DMS79 (cell line): ENCODE results near the gene NKX3-2.

Experiments used
- DNase-seq: peaks from one replicate; lab custom pipeline; 2025; lab: John Stamatoyannopoulos, UW

Gene NKX3-2

DNA sequence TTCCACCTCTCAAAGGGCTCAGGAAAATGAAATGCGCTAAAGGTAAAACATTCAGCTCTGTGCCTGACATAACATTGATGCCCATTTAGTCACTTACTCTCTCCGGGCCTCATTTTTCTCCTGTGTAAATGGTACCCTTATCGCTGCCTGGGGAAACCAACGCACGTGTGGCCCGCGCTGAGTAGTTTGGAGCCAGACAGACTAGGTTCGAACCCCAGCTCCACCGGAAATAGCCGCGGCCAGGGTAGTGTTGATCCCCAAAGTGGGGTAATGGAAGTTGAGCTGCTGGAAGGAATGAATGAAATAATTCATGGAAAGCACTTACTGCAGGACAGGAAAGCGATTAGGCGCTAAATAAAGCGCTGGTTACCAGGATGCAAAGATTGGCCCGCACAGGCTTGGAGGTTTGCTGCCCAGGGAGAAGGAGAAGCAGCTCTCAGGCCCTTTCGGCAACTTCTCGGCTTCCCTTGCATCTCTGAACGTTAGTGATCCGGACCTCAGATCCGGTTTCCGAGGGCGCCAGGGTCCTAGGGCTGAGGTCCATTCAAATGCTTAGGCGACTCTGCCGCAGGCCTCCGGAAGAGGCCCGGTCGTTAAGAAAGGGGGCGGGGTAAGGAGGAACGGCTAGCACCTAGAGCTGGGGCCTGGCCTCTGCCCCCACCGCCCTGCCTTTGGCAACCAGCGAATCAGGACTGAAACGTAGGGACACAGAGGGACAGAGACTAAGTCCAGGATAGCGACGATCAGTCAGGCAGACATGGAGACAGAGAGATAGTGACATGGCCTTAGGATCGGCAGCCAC, 13.3 kb downstream of the NKX3-2 start:
- no peak for DNase-seq

GRCh38 chr4:13529128-13529919, 15.0 kb downstream of the NKX3-2 start:
- no peak for DNase-seq

DNA sequence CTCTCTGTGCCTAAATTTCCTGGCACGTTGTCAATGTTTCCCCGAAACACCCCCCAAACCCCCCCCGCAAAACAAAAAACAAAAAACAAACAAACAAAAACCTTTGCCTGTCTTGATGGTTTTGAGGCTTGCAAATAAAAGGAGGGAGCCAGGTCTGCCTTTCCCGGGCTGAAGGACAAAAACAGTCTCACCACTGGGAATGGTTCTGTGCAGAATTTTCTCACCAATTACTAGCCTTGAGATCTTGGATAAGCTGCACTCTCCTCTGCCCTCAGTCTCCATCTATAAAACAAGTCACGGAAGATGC, 15.5 kb downstream of the NKX3-2 start:
- DNase-seq, result no peak

DNA sequence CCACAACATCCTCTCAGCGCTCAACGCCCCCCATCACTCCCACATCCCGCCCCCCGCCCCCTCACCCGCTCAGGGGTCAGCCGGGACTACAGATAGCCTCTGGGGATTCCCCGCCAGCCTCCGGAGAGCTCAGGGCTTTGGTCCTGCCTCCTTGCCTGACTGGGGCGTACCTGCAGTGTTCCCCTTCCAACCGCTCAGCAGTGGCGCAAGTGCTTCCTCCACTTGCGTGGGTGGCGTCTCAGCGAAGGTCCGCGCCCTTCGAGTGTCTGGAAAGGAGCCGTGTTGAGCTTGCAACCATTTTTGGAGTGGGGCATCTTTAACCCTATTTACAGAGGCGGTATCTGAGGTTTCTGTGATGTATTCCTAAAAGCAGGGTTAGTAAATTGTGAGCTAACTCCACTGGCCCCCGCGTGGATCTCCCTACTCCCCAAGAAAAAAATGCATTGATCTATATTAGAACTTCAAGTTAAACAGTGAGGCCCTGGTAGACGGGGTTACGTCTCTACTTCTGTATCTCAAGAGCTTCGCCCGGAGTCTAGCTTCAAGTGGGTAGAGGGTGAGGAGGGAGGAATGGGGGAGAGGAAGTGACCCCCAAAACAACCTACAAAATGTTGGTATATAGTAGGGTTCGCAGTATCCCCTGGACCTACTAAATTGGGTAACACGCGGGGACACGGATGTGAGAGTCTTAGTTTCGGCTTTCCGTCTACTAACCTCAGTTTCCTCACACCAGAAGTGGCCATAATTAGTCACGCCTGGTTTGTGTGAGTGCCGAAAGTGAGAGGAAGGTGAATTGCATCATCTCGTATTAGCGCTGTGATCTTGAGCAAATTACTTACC, 16.1 kb downstream of the NKX3-2 start:
- no peak for DNase-seq

GRCh38 chr4:13527192-13527980, 16.9 kb downstream of the NKX3-2 start:
- no peak for DNase-seq

- DNase-seq, result no peak
Observed at GRCh38 chr4:13526658-13527057, 17.6 kb downstream of the NKX3-2 start.

DNA sequence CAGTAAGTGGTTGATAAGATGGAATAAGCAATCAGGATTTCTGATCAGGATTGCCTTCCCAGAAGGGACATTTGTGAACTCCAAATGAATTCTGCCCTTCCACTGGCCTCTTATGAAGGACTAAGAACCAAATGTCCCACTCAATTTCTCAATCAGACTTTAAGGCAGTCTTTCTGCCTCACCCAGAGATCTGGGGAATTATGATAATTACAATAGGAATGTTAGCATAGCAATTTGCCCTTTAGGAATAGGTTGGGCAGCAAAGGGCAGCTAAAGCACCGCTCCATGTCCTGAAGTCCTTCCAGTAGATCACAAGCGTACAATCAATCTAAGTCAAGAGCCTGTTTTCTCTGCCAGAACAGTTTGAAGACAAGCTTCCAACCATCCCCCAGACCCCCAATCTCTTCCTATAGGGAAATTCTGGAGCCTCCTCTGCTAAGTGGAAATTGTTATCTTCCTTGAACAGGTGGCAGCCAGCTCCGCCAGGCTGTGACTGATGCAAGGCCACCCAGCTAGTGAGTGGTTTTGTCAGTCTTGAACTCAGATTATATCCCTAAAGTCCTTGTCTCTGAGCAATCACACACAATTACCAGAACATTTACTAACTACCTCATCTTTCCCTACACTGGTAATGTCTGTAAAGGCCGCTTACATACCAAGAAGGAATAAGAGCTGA, 18.6 kb downstream of the NKX3-2 start:
- no peak for DNase-seq

GRCh38 chr4:13524504-13525243, 19.6 kb downstream of the NKX3-2 start:
- DNase-seq, result no peak

DNA sequence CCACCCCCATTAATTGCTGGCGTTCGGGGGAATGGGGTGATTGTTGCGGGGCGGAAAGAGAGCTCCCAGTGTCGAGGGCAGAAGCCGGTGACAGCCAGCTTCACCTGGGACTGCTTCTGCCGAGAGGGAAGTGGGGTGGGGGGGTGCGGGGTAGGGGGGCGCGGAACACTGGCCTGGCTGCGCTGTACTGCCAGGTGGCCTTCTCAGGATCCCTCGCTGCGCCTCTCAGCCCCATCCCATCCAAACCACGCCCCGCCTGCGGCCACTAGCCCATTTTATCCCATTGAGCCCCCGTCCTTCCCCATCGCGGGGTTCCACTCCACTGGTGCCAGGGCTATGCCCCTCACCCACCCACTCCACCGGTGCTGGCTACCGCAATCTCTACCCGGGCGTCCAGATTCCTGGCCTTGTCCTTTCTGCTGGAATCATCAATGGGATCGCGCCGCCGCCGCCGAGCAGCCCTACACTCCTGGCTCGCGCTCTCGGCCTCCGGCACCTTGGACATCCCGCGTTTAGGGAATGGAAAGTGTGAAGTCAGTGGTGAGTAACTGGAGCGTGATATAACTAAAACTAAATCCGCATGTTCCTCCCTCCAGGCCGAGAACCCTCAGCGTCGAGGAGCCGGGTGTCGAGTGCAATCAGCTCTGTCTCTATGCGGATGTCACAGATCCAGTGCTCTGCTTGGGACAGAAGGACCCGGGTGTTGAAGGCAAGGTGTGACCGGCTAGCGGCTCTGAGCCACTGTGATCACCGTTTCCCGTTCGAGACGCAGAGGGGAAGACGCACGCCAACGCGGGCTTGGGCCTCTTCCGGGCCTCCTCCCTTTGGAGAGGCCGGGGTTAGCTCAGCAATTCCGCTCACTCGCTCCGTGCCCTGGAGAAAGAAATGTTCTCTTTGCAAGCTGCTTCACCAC, 20.5 kb downstream of the NKX3-2 start:
- no peak for DNase-seq

- DNase-seq, result no peak
Observed at GRCh38 chr4:13523105-13523477, 21.2 kb downstream of the NKX3-2 start.

DNA sequence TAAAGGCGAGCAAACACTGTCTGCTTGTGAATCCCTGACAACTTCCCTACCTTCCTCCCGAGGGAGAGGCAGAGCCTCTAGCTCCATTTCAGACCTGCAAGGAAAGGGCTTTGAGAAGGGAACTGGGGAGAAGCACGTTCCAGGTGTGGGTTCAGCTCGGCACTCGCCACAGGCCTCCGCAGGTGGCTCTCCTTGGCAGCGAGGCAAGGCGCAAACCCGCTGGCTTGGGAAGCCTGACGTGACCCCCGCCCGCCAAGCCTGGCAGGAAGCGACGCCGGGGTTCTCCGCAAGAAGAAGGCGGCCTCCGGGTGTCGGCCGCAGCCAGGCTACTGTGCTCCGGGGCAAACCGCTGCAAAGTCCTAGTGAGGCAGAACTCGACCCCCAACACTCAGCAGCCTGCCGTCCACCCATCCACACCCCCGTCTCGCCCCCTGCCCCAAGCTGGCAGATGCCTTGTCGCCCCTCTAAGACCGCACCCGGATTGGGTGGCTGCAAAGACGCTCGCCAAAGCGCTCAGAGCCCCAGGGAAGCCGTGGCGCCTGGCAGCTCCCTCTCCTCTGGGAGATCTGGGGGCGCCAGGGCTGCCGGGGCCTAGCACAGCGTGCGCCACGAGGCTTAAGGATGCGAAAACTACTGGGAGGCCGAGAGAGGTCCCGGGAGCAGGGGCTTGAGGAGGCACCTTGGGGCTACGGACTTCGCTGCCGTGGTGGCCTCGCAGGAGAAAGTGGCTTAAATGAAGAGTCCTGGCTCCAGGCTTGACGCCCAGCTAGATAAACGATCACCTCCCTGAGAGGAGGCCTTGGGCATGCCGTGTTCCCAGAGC, 21.8 kb downstream of the NKX3-2 start:
- no peak for DNase-seq

GRCh38 chr4:13521047-13521446, 23.3 kb downstream of the NKX3-2 start:
- no peak for DNase-seq

DNA sequence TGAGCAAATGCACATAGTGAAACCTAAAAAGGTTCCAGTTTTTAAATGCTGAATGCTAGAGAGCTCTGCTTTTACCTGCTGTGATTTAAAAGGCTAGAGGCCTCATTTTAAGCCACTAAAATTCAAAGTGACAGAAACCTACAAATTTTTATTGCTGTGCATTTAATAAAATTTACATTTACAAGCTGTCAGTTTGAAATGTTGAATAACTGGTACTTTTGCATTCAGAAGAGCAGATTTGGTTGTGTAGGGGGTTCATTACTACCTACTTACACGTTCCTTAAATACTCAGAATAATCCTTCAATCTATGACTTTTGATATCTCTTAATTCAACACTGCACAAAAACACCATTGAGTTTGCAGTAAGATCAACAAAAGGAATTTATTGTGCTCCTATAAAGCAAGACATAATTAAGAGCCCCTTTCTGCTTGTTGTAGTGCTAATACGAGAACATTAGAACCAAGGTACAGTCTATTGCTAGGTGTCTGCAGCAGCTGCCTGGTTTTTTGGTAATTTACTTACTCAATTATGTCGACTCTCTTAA, 27.9 kb downstream of the NKX3-2 start:
- DNase-seq, result no peak

- DNase-seq, result no peak
Observed at GRCh38 chr4:13515268-13515667, 29.0 kb downstream of the NKX3-2 start.

GRCh38 chr4:13514722-13515121, 29.6 kb downstream of the NKX3-2 start:
- DNase-seq, result no peak

GRCh38 chr4:13511101-13511500, 33.2 kb downstream of the NKX3-2 start:
- no peak for DNase-seq

DNA sequence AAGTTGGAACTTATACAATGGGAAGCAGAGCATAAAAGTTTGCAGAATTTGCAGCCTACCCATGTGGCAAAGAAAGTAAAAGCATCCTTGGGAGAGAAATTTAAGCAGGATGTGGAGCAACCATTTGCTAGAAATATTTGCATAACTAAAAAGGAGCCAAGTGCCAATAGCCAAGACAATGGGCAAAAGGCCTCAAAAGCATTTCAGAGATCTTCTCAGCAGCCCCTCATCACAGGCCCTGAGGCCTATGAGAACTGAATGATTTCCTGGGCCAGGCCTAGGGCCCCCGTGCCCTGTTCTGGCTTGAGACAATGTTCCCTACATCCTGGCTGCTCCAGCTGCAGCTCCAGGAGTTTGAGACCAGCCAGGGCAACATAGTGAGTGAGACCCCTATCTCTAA, 34.9 kb downstream of the NKX3-2 start:
- DNase-seq, result no peak

- no peak for DNase-seq
Observed at GRCh38 chr4:13504374-13504773, 39.9 kb downstream of the NKX3-2 start.
